HuH-7.5 (cell line): ENCODE results near the gene HIRA.
"Not testable (repeated sequence)": the region's sequence is repeated elsewhere in the genome, so short reads cannot be mapped to it uniquely, and the experiment has no call there.

Source experiments
- DNase-seq: peaks from one replicate; pipeline ENCODE4 v3.0.0; 2011; ENCODE audit warnings: low spot score

The HIRA gene

GRCh38 chr22:19325296-19325948, 106.1 kb downstream of the HIRA start:
- no peak for DNase-seq

GRCh38 chr22:19323420-19323819, 108.1 kb downstream of the HIRA start:
- DNase-seq: not testable (repeated sequence)

- no peak for DNase-seq
Measured at GRCh38 chr22:19321757-19322156, 109.8 kb downstream of the HIRA start.

DNA sequence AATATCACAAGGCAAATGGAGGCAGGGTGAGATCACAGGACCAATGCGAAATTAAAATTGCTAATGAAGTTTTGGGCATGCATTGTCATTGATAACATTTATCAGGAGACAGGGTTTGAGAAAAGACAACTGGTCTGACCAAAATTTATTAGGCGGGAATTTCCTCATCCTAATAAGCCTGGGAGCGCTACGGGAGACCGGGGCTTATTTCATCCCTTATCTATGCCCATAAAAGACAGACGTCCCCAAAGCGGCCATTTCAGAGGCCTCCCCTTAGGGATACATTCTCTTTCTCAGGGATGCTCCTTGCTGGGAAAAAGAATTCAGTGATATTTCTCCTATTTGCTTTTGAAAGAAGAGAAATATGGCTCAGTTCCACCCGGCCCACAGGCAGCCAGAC, 111.4 kb downstream of the HIRA start:
- not testable (repeated sequence) for DNase-seq

DNA sequence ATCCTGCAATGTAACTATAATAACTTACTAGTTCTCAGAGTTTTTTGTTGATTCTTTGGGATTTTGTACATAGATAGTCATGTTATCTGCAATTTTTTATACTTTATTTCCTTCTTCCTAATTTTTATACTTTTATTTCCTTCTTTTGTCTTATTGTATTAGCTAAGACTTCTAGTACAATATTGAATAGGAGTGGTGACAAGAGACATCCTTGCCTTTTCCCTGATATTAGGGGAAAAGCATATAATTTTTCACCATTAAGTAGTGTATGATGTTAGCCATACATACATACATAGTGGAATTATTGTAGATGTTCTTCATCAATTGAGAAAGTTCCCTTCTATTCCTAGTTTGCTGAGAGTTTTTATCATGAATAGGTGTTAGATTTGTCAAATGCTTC, 112.3 kb downstream of the HIRA start:
- DNase-seq: no peak

DNA sequence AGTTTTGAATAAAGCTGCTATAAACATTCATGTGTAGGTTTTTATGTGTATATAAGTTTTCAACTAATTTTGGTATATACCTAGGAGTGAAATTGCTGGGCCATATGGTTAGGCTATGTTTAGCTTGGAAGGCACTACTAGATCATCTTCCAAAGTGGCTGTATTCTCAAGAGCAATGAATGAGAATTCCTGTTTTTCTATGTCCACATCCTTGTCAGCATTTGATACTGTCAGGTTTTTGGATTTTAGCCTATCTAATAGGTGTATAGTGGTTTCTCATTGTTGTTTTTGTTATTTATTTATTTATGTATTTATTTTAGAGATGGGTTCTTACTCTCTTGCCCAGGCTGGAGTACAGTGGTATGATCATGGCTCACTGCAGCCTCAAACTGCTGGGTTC, 113.7 kb downstream of the HIRA start:
- no peak for DNase-seq

GRCh38 chr22:19307872-19308271, 123.7 kb downstream of the HIRA start:
- DNase-seq: no peak

GRCh38 chr22:19306535-19306934, 125.0 kb downstream of the HIRA start:
- DNase-seq: not testable (repeated sequence)

- no peak for DNase-seq
Measured at GRCh38 chr22:19304547-19304946, 127.0 kb downstream of the HIRA start.

DNA sequence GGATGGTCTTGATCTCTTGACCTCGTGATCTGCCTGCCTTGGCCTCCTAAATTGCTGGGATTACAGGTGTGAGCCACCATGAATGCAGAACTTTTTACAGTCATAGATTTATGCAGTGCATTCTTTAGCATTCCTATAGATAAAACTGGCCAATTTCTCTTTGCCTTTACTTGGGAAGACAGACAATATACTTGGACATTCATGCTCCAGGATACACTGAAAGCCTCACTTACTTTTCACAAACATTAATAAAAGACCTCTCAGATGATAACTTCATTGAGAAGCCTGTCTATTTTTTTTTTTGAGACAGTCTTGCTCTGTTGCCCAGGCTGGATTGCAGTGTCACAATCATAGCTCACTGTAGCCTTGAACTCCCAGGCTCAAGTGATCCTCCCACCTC, 127.7 kb downstream of the HIRA start:
- no peak for DNase-seq

DNA sequence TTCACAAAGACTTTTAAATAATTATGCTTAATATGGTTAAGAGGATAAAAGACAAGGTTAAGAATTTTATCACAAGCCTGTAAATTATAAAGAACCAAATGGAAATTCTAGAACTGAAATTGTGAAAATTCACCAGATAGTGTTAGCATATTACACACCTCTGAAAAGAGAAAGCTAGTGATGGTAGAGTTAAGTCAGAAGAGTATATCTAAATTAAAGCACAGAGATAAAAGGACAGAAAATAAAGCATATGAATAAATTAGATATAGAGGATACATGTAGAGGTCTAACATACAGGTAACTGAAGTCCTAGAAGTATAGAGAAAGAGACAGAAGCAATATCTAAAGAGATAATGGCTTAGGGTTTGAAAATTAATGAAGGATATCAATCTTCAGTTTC, 135.8 kb downstream of the HIRA start:
- DNase-seq: no peak

DNA sequence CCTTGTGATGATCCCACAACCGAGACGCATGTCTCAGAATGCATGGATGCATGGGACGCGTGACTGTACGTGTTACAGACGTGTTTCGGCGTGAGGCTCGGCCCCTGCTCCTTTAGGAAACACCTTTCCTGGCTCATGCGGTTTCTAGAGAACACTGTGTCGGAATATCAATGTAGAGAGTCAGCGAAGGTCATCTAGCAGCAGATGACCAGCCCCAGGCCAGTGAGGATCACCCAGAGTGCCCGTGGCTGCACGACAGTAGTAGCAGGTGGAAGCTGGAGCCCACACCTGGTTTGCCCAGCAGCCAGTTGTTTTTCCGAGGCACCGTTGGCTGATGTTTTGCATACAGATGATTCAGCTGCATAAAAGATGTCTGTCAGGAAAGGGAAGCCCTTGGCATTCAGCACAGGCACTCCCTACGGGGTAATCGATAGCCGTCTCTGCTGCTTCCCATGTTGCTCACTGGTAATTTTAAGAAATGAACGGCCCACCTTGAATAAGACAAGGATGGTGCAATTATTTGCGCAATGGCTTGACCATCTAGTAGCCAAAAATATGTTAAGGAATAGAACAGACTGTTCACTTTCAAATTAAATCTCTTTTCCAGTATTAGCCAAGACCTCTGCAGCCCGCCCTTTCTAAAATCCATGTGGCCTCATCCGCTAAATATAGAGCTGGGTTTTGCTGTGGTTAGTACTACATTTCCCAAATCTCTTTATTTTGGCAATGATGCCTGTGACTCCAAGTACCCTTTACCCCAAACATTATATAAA, 138.9 kb downstream of the HIRA start:
- DNase-seq: no peak

DNA sequence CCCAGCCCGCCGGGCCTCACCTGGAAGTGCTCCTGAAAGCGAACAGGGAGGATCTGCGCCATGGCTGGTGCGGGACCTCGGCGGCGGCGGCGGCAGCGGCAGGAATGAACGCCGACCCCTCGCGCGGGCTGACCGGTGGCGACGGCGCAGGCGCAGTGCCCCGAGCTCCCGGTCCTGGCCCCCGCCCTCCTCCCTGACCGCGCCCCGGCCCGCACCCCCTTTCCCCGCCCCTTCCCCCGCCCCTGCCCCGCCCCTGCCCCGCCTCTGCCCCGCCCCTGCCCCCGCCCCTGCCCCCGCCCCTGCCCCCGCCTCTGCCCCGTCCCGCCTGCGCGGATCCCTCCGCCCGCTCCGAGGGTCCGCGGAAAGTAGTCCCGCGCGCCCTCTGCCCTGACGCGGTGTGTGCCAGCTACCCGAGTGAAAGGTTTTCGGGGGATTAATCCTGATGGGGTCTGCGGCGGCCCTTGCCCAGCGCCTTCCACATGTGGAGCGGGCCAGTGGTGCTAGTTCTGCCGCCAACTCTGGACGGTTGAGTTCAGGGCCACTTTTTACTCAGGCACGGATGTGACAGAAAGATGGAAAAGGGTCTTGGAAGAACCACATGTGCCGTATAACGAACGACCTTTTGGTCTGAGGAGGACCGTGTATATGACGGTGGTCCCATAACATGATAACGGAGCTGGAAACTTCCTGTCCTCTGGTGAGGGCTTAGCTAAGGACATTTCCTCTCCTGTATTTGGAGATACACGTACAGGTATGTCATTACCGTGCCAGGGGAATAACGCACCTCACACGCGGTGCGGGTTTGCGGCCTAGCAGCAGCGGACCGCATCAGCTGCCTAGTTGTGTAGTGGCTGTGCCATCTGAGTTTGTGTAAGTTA, 139.7 kb downstream of the HIRA start, which contains the start of gene CLTCL1:
Gene CLTCL1 (minus strand): TSS at position 140 of the 878 bp plus-strand sequence. CDS start 78 bp downstream, at position 62.
- DNase-seq: peak; percentile 85

- DNase-seq: no peak
Measured at GRCh38 chr22:19291218-19291579, 140.3 kb downstream of the HIRA start.

DNA sequence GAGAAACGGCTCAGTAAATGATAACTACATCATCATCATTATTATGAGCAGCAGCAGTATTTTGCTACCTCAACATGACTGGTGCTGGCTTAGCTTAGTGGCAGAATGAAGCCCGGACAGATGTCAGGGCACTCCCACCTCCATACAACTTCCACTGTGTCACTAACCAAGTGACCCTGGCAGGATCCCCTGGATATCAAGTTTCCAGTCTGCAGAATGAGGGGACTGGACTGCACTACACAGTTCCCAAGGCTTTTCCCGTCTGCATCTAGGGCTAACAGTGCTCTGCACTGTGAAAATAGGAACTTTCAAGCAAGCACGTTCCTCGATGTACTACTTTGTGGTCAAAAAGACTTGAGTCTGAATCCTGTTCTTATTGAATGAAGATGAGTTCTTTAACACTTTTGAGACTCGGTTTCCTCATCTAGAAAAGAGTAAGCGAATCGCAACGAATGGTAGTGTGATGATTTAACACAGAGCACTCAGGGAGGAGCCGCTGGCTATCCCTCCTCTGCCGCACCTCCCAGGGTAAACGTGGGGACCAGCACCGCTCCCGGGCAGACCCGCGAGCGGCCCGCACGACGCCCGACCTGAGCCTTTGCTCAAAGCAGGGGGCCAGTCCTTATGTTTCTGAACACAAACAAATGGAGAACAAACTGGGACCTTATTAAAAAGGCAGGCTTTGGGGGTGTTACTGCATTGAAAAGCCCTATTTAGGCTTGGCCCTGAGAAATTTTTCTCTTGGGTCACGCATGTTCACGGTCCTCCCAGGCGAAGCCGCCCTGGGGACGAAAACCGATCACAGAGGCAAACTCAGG, 140.9 kb downstream of the HIRA start:
- no peak for DNase-seq

DNA sequence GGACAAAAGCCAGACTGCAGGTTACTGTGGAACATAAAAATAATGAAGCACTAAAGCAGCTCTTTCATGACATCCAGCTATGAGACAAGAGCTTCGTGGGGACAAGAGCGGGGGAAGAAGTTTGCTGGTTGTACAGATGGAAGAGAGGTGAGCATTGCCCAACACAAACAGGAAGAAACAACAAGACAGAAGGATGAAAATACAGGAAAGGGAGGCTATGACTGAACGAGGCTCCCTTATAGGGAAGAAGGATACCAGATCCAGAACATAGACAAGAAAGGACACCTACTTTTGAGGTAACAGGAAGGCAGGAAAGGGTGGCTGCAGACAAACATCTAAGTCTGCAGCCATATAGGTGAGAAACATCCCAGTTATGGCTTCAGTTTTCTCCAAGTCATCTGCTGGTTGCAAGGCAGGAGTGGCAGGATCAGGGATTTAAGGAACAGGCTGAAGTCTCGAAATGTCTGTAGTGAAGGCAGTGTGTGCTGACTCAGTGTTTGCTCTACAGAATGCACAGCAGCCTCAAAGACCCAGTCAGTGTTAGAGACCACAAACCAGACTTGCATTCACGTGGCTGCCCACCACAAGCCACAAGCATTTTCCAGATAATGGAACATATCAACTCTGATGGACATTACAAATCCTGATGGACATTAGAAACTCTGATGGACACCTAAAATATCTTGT, 141.9 kb downstream of the HIRA start:
- DNase-seq: no peak

GRCh38 chr22:19287889-19288288, 143.6 kb downstream of the HIRA start:
- no peak for DNase-seq

DNA sequence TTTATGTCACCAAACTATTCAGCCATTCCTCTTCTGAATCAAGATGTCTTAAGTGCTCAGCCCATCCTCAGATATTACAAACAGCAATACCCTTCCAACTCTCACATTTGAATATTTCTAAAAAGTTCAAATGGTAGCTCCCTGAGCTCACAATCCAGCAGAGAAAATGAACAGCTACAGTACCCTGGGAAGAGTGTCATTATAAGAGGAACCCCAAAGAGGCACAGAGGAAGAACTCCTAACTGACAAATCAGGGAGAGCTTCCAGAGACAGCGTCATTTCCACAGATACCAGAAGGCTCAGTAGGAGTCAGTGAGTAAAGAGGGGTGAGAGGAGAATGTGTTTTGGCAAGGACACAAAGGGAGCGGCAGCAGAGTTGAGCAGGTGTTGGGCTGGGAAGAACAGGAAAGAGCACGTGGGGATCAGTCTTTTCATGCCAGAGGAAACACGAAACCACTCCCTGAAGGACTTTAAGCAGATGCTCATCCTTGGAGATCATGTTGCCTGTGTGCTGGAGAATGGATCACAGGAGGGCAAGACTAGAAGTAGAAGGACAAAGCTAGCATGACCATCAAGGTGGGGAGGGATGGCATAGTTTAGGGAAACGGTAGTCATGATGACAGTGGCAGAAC, 144.3 kb downstream of the HIRA start:
- no peak for DNase-seq

- DNase-seq: no peak
Measured at GRCh38 chr22:19285831-19286230, 145.7 kb downstream of the HIRA start.
